GM23248 (cell line): ENCODE measurements around the gene YY2. TPM values are rescaled to one million over a fixed set of nuclear protein-coding genes. Genes with fewer than 3 reads are reported as not detected.
"Not testable (repeated sequence)": the region's sequence is repeated elsewhere in the genome, so short reads cannot be mapped to it uniquely, and the experiment has no call there.

ENCODE experiments used
- DNase-seq: peaks from one replicate; pipeline ENCODE4 v3.0.0-alpha.2; 2015
- H2AFZ ChIP-seq: fragments of 200-600 bp; sonication (generic); 2 replicates; pipeline ENCODE4 v1.6.1; 2016; ENCODE audit warnings: antibody characterized with exemption
- H3F3A ChIP-seq: fragments of 200-600 bp; sonication (generic); 2 replicates; pipeline ENCODE4 v1.6.1; 2016; ENCODE audit warnings: mild to moderate bottlenecking, antibody characterized with exemption, mixed run types; ENCODE audit not compliant: insufficient read depth
- H3K27ac ChIP-seq: fragments of 200-600 bp; sonication (generic); 2 replicates; pipeline ENCODE4 v1.5.1; 2016; ENCODE audit warnings: mild to moderate bottlenecking
- H3K27me3 ChIP-seq: fragments of 200-600 bp; sonication (generic); replicated peaks from 2 replicates; pipeline ENCODE4 v1.6.1; 2016; ENCODE audit warnings: mild to moderate bottlenecking; ENCODE audit not compliant: insufficient read depth
- H3K36me3 ChIP-seq: fragments of 200-600 bp; sonication (generic); 2 replicates; pipeline ENCODE4 v1.6.1; 2016; ENCODE audit warnings: low read depth, mild to moderate bottlenecking
- H3K4me1 ChIP-seq: fragments of 200-600 bp; sonication (generic); 2 replicates; pipeline ENCODE4 v1.6.1; 2016; ENCODE audit warnings: mild to moderate bottlenecking; ENCODE audit not compliant: insufficient read depth
- H3K4me2 ChIP-seq: fragments of 200-600 bp; sonication (generic); one replicate; pipeline ENCODE4 v1.6.1; 2016; ENCODE audit warnings: mild to moderate bottlenecking; ENCODE audit not compliant: unreplicated experiment
- H3K4me3 ChIP-seq: fragments of 200-600 bp; sonication (generic); 2 replicates; pipeline ENCODE4 v1.5.1; 2016; ENCODE audit warnings: mild to moderate bottlenecking
- H3K79me2 ChIP-seq: fragments of 200-600 bp; sonication (generic); 2 replicates; pipeline ENCODE4 v1.6.1; 2016; ENCODE audit warnings: mild to moderate bottlenecking; ENCODE audit not compliant: insufficient read depth
- H3K9ac ChIP-seq: fragments of 200-600 bp; sonication (generic); 2 replicates; pipeline ENCODE4 v1.6.1; 2016; ENCODE audit warnings: mild to moderate bottlenecking
- H3K9me2 ChIP-seq: fragments of 200-600 bp; sonication (generic); 2 replicates; pipeline ENCODE4 v1.6.1; 2016; ENCODE audit warnings: mixed run types, mild to moderate bottlenecking, moderate library complexity; ENCODE audit not compliant: insufficient read depth
- H3K9me3 ChIP-seq: fragments of 200-600 bp; sonication (generic); one replicate; pipeline ENCODE4 v1.6.1; 2017; ENCODE audit warnings: low read depth
- H4K20me1 ChIP-seq: fragments of 200-600 bp; sonication (generic); 2 replicates; pipeline ENCODE4 v1.6.0; 2016; ENCODE audit not compliant: insufficient read depth
- EZH2 ChIP-seq: fragments of 200-600 bp; sonication (generic); IDR thresholded peaks from 2 replicates; pipeline ENCODE4 v1.6.1; 2018; ENCODE audit warnings: antibody characterized with exemption, mild to moderate bottlenecking; ENCODE audit not compliant: insufficient read depth, poor library complexity, severe bottlenecking
- EZH2phosphoT487 ChIP-seq: fragments of 200-600 bp; sonication (generic); IDR thresholded peaks from 2 replicates; pipeline ENCODE4 v1.6.1; 2018; ENCODE audit warnings: antibody characterized with exemption, moderate library complexity, mild to moderate bottlenecking, low read depth; ENCODE audit not compliant: insufficient read depth
- WGBS, 2 experiments: methylation state at CpG; one replicate each; pipeline ENCODE4 v1.1.6; 2015 to 2017; ENCODE audit warnings: low lambda C conversion rate in 2 of 2, low coverage in 1 of 2; ENCODE audit errors: missing lambda C conversion rate in 2 of 2; 5-methylcytosine and 5-hydroxymethylcytosine counted together
- in situ Hi-C: fragments of 300-500 bp; cut with MboI; formaldehyde crosslinking; loops from 2 replicates; pipeline ENCODE4 v1.15.0; 2020
- polyA plus RNA-seq: library from polyadenylated mRNA; unstranded; fragments of >200 nt; fragmentation: Nextera tagmentation; extraction: Ambion mirVana; gene quantifications from 2 replicates; pipeline ENCODE4 v1.2.1, GENCODE V29; 2016
- total RNA-seq: library from RNA; depleted of rRNA; stranded (reverse); fragments of >200 nt; shearing (Covaris generic); gene quantifications from 2 replicates; pipeline ENCODE4 v1.2.3, GENCODE V29; 2014

Gene YY2
- total and polyA plus RNA-seq, 2 experiments from 2014 or later, result 1.4 to 1.9 TPM

- no peaks in the 10 kb centered on the region for H3K9me3 ChIP-seq
- H3K9ac ChIP-seq, result no peak overlapping the region
- no peaks in the 10 kb centered on the region for H3K79me2 ChIP-seq
- H2AFZ ChIP-seq, result no peak overlapping the region
- 100% methylated on average over 1 of the region's 1 CpG; no CpG with 5 or more reads in 1 of the 2 experiments for WGBS, 2 experiments
- H4K20me1 ChIP-seq, result no peaks in the 10 kb centered on the region
- no peak overlapping the region for H3K27ac ChIP-seq
- TF ChIP-seq EZH2phosphoT487 (no peak), EZH2 (no peak)
- in situ Hi-C loops, result no loop called here
- no peaks in the 10 kb centered on the region for H3K27me3 ChIP-seq
- peak; percentile 43 for DNase-seq
- no peaks in the 10 kb centered on the region for H3F3A ChIP-seq
- H3K4me1 ChIP-seq, result peaks cover 8% of the 10 kb centered on the region; the same call in 1 of the 2 replicates
- H3K4me3 ChIP-seq, result no peak overlapping the region
- H3K36me3 ChIP-seq, result no peaks in the 10 kb centered on the region
- no peaks in the 10 kb centered on the region for H3K9me2 ChIP-seq
- H3K4me2 ChIP-seq, result no peak overlapping the region
These were observed 7.5 kb downstream of the YY2 start for GRCh38 chrX:21863241-21863640.

- no peak for TF ChIP-seq EZH2
- H3K27me3 ChIP-seq, result no peaks in the 10 kb centered on the region
These were observed 9.6 kb downstream of the YY2 start for GRCh38 chrX:21865436-21865835.

GRCh38 chrX:21870494-21870893 is 14.7 kb downstream of the YY2 start:
- no peak overlapping the region for H3K4me3 ChIP-seq
- H4K20me1 ChIP-seq, result no peaks in the 10 kb centered on the region
- H3K27ac ChIP-seq, result no peak overlapping the region
- no peaks in the 10 kb centered on the region for H3K9me3 ChIP-seq
- H3K9ac ChIP-seq, result no peak overlapping the region
- no peaks in the 10 kb centered on the region for H3K9me2 ChIP-seq
- peaks cover 20% of the 10 kb centered on the region for H3K4me1 ChIP-seq
- WGBS, 2 experiments, result 33 to 50% methylated on average over 1 of the region's 1 CpG
- in situ Hi-C loops, result no loop called here
- DNase-seq, result peak; percentile 3
- no peaks in the 10 kb centered on the region for H3K36me3 ChIP-seq
- no peaks in the 10 kb centered on the region for H3K27me3 ChIP-seq
- TF ChIP-seq EZH2phosphoT487, result no peak
- TF ChIP-seq EZH2, result no peak
- no peaks in the 10 kb centered on the region for H3F3A ChIP-seq
- H3K4me2 ChIP-seq, result no peak overlapping the region
- no peaks in the 10 kb centered on the region for H3K79me2 ChIP-seq
- no peak overlapping the region for H2AFZ ChIP-seq

More at GRCh38 chrX:21865436-21865835, 9.6 kb downstream of the YY2 start:
- no peak for DNase-seq
- H3K4me1 ChIP-seq, result peaks cover 8% of the 10 kb centered on the region; the same call in 1 of the 2 replicates
- no peak overlapping the region for H2AFZ ChIP-seq
- H3K9me3 ChIP-seq, result no peaks in the 10 kb centered on the region
- in situ Hi-C loops, result no loop called here
- H3K9me2 ChIP-seq, result no peaks in the 10 kb centered on the region
- H3K9ac ChIP-seq, result no peak overlapping the region
- H3K4me3 ChIP-seq, result no peak overlapping the region
- no peaks in the 10 kb centered on the region for H3K79me2 ChIP-seq
- H3K36me3 ChIP-seq, result no peaks in the 10 kb centered on the region
- H3K4me2 ChIP-seq, result no peak overlapping the region
- H3K27ac ChIP-seq, result no peak overlapping the region
- no peaks in the 10 kb centered on the region for H3F3A ChIP-seq
- H4K20me1 ChIP-seq, result no peaks in the 10 kb centered on the region

- Histone ChIP-seq H4K20me1 (no peaks in the 10 kb centered on the region), H3K79me2 (no peaks in the 10 kb centered on the region), H3K9me3 (no peaks in the 10 kb centered on the region), H3K4me3 (no peak overlapping the region), H3K27ac (peak overlapping the region; percentile 21; the same call in 1 of the 2 replicates), H3K4me1 (peaks cover 17% of the 10 kb centered on the region), H3K36me3 (no peaks in the 10 kb centered on the region; the same call in 1 of the 2 replicates), H3K9me2 (no peaks in the 10 kb centered on the region), H3K4me2 (no peak overlapping the region), H3K27me3 (no peaks in the 10 kb centered on the region), H3K9ac (no peak overlapping the region), H3F3A (no peaks in the 10 kb centered on the region), H2AFZ (peak overlapping the region; percentile 24; the same call in 1 of the 2 replicates)
- no peak for TF ChIP-seq EZH2phosphoT487
- no peak for TF ChIP-seq EZH2
- in situ Hi-C loops, result no loop called here
- WGBS, 2 experiments, result 22 to 23% methylated on average over 4 of the region's 4 CpGs
- DNase-seq, result peak; percentile 40
These were observed 17.4 kb downstream of the YY2 start for GRCh38 chrX:21873063-21873775.

GRCh38 chrX:21874182-21874581 is 18.4 kb downstream of the YY2 start:
- H3K9me2 ChIP-seq, DNase-seq, in situ Hi-C loops, H3K79me2 ChIP-seq, H2AFZ ChIP-seq, H3K9me3 ChIP-seq, H3K27ac ChIP-seq, H3K27me3 ChIP-seq, H3K4me3 ChIP-seq, H3K36me3 ChIP-seq, H3K9ac ChIP-seq, H3F3A ChIP-seq, H4K20me1 ChIP-seq, H3K4me2 ChIP-seq: not testable (repeated sequence)
- H3K4me1 ChIP-seq, result peaks cover 17% of the 10 kb centered on the region
- WGBS, 2 experiments, result 47 to 53% methylated on average over 3 of the region's 3 CpGs
